Choroid plexus epithelial cell (primary cell): ENCODE data around the gene CELF1.

Source experiments
- DNase-seq: peaks from one replicate; pipeline ENCODE4 v3.0.0-alpha.2; 2010; ENCODE audit warnings: low read depth
- H3K4me3 ChIP-seq: 2 replicates; pipeline ENCODE4 v1.5.1; 2011; ENCODE audit warnings: low read depth, mild to moderate bottlenecking, control low read depth, low read length, moderate library complexity
- CTCF ChIP-seq: conservative IDR thresholded peaks from 2 replicates; pipeline ENCODE4 v1.5.1; 2011; ENCODE audit warnings: low read depth, mild to moderate bottlenecking, control low read depth, inconsistent platforms, low read length, moderate library complexity

Gene CELF1

GRCh38 chr11:47508240-47508957 is 44.5 kb downstream of the CELF1 start:
- no peak for DNase-seq
- no peak overlapping the region for H3K4me3 ChIP-seq
- TF ChIP-seq CTCF: no peak

- DNase-seq: no peak
- no peak for TF ChIP-seq CTCF
- no peak overlapping the region for H3K4me3 ChIP-seq
Observed at GRCh38 chr11:47507563-47508239, 45.2 kb downstream of the CELF1 start.

GRCh38 chr11:47506795-47507562 is 46.0 kb downstream of the CELF1 start:
- no peak for TF ChIP-seq CTCF
- no peak for DNase-seq
- no peak overlapping the region for H3K4me3 ChIP-seq

GRCh38 chr11:47506373-47506772 is 46.6 kb downstream of the CELF1 start:
- TF ChIP-seq CTCF: no peak
- DNase-seq: no peak
- H3K4me3 ChIP-seq: no peak overlapping the region

GRCh38 chr11:47504910-47505309 is 48.0 kb downstream of the CELF1 start:
- H3K4me3 ChIP-seq: no peak overlapping the region
- no peak for TF ChIP-seq CTCF
- DNase-seq: no peak

- no peak for DNase-seq
- TF ChIP-seq CTCF: no peak
- H3K4me3 ChIP-seq: no peak overlapping the region
Observed at GRCh38 chr11:47503227-47503626, 49.7 kb downstream of the CELF1 start.
